HG03139 (cell line): ENCODE measurements around the gene C19orf12.

Experiments
- ATAC-seq: cut with Tn5 transposase; IDR thresholded peaks from one replicate; pipeline ENCODE4 v1.9.1; 2021; ENCODE audit not compliant: unreplicated experiment

Gene C19orf12

GRCh38 chr19:29664753-29665214, 50.3 kb downstream of the C19orf12 start:
- no peak for ATAC-seq

GRCh38 chr19:29663861-29664752, 51.0 kb downstream of the C19orf12 start:
- ATAC-seq, result no peak

- no peak for ATAC-seq
Measured at GRCh38 chr19:29662604-29663404, 52.3 kb downstream of the C19orf12 start.

- ATAC-seq, result no peak
Measured at GRCh38 chr19:29662278-29662603, 52.8 kb downstream of the C19orf12 start.

GRCh38 chr19:29660835-29661234, 54.2 kb downstream of the C19orf12 start:
- no peak for ATAC-seq

GRCh38 chr19:29658221-29658991, 56.7 kb downstream of the C19orf12 start:
- no peak for ATAC-seq

- no peak for ATAC-seq
Measured at GRCh38 chr19:29655648-29656335, 59.3 kb downstream of the C19orf12 start.

GRCh38 chr19:29653398-29653797, 61.7 kb downstream of the C19orf12 start:
- ATAC-seq, result no peak

GRCh38 chr19:29651622-29652394, 63.3 kb downstream of the C19orf12 start:
- no peak for ATAC-seq

- no peak for ATAC-seq
Measured at GRCh38 chr19:29650772-29651387, 64.2 kb downstream of the C19orf12 start.
